Erythroblast (primary cell): Measurements from ENCODE around the gene TMBIM1.

Experiments used
- GATA1 ChIP-seq: IDR thresholded peaks from 2 replicates; pipeline ENCODE4 v1.6.1; 2011; ENCODE audit warnings: low read depth, mild to moderate bottlenecking, control low read depth, low read length, moderate library complexity
- POLR2A ChIP-seq: IDR thresholded peaks from 2 replicates; pipeline ENCODE4 v1.6.1; 2011; ENCODE audit warnings: mild to moderate bottlenecking, low read length

- TF ChIP-seq POLR2A (no peak), GATA1 (no peak)
Measured at GRCh38 chr2:218296847-218297246, 4.5 kb upstream of the TMBIM1 start.
